Iris pigment epithelial cell (primary cell): ENCODE measurements around the gene CMC1.

ENCODE experiments used
- DNase-seq: peaks from one replicate; pipeline ENCODE4 v3.0.0-alpha.2; 2011; ENCODE audit warnings: low read depth

The CMC1 gene

GRCh38 chr3:28300345-28300962, 59.0 kb downstream of the CMC1 start:
- no peak for DNase-seq

- DNase-seq = peak; percentile 30
Observed at GRCh38 chr3:28301688-28302087, 60.3 kb downstream of the CMC1 start.

GRCh38 chr3:28308196-28308595, 66.8 kb downstream of the CMC1 start:
- DNase-seq = peak; percentile 31

DNA sequence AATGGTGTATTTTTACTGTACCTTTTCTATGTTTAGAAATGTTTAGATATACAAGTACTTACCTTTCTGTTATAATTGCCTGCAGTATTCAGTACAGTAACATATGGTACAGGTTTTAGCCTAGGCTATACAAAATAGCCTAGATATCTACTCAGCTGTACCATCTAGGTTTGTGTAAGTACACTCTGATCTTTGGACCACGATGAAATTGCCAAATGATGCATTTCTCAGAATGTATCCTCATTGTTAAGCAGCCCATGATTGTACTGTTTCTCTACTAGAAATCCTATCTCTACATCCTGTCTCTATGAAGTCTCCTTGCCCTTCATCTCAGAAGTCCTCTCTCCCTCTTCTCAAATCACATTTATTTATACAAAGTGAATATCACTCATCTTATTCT, 74.3 kb downstream of the CMC1 start:
- DNase-seq = no peak

DNA sequence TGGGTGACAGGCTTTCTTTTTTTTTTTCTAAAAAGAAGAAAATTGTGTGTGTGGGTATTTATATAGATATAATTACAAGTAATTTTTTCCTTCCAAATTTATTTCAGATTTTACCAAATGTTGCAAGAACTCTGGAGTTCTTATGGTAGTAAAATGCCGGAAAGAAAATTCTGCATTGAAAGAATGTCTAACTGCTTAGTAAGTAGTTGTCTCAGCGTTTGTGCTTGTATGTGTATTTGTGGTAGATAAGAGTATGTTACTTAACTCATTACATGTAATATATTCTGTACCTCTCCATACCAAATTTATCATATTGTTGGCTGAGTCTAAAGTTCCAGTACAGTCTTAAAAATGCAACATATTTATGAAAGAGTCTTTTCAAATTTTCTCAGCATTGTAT, 74.8 kb downstream of the CMC1 start:
- DNase-seq = peak; percentile 12

DNA sequence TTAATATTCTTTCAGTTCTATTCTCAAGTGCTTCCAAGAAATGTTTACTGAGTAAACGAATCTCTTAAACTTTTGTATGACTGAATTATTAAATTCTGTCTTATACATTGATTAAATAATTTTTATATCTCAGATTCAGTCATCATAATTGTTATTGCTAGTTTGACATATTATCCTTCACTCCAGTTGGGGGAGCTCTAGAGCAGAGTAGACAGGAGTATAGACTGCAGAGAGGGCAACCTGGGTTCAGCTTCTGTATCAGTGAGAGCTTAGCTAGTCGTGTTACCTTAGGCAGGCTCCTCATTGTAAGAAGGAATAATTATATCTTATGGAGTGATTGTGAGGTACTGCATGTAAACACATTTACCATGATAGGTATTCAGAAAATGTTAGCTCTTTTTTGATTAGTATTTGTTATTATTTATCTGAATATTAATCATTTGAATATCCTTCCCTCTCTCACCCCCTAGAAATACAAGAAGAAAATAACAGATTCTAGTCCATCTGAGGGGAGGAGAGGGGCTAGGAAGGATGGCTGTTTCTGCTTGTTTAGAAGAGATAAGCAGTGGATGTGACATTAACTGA, 76.1 kb downstream of the CMC1 start:
- DNase-seq = peak; percentile 62

GRCh38 chr3:28320981-28321380, 79.6 kb downstream of the CMC1 start:
- DNase-seq = no peak

DNA sequence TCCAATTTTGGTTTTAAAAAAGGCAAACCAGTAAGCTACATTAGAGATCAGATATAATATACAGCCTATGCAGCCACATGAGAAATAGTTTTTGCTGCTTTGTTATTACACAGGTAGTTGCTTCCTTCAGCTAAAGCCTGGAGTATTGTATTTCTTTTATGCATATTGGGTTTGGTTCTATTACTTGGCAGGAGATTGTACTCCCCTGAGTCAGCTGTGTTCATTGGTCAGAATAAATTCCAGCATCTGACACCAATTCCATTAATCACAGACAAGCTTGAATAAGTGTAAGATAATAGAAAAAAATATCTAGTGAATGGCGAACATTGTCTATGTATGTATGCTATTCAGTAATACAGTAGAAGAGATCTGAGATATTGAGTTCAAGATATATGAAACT, 81.0 kb downstream of the CMC1 start:
- peak; percentile 64 for DNase-seq

GRCh38 chr3:28326458-28326926, 85.1 kb downstream of the CMC1 start:
- DNase-seq = peak; percentile 37

- peak; percentile 26 for DNase-seq
Observed at GRCh38 chr3:28328188-28329151, 87.1 kb downstream of the CMC1 start.

DNA sequence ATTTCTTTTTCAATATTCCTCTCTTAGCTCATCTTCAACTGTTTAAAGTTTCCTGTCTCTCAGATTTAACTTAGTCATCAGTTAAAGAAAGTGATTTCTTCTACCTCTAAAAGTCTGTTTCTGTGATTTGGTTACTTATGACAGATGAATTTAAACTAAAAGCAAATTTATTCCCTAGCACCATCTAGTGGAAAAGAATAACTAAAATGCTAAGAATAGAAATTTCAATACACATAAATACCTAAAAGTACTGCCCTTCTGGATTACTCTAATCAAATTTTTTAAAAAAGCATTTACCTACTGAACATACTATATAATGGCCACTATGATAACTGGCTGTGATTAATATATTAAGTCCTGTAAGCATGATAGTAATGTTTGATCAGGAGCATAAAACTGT, 93.1 kb downstream of the CMC1 start:
- DNase-seq = no peak

GRCh38 chr3:28335246-28335645, 93.8 kb downstream of the CMC1 start:
- no peak for DNase-seq

DNA sequence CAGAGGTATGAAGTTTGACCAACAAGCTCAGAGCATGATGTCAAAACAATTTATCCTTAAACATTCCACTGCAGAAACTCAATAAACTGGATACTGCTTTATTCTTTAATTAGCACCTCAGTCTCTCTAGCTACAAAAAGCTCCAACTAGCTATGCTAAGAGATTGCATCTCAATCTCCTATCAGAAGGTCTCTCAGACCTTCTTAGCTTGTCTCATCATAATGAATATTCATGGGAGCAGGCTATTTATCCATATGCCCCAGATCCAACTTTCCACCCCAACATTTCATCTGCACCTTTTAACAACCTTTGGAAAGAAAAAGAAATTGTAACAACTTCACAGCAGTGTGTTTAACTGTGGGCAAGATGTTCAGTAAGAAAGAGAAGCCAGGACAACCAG, 95.8 kb downstream of the CMC1 start:
- no peak for DNase-seq

GRCh38 chr3:28343144-28343543, 101.7 kb downstream of the CMC1 start:
- no peak for DNase-seq

GRCh38 chr3:28345690-28346089, 104.3 kb downstream of the CMC1 start:
- DNase-seq = no peak

GRCh38 chr3:28347374-28348264, 106.2 kb downstream of the CMC1 start:
- peak; percentile 88 for DNase-seq

GRCh38 chr3:28348265-28348628, 106.8 kb downstream of the CMC1 start:
- DNase-seq = peak; percentile 95

GRCh38 chr3:28348629-28349468, 107.4 kb downstream of the CMC1 start, which contains the start of the genes AZI2 and ZCWPW2:
AZI2 (minus strand) TSS chr3:28348824; CDS start chr3:28340617, 8,207 bp downstream.
ZCWPW2 (plus strand) TSS chr3:28348721; CDS start chr3:28413069, 64,348 bp downstream.
- peak; percentile 96 for DNase-seq

- DNase-seq = peak; percentile 23
Observed at GRCh38 chr3:28349469-28350000, 108.1 kb downstream of the CMC1 start.
